Parathyroid adenoma (tissue), 2 donors: Measurements from ENCODE around the gene KCND3.

Experiments used
- H2AFZ ChIP-seq: fragments of 300-600 bp; sonication (generic); one replicate; pipeline ENCODE4 v1.7.0; 2017; ENCODE audit warnings: antibody characterized with exemption, mild to moderate bottlenecking
- H3K27ac ChIP-seq: fragments of 300-600 bp; sonication (generic); one replicate; pipeline ENCODE4 v1.7.0; 2017
- H3K27me3 ChIP-seq: fragments of 300-600 bp; sonication (generic); one replicate; pipeline ENCODE4 v1.7.0; 2017; ENCODE audit warnings: low read length; ENCODE audit not compliant: control insufficient read depth, insufficient read depth
- H3K36me3 ChIP-seq: fragments of 300-600 bp; sonication (generic); one replicate; pipeline ENCODE4 v1.7.0; 2017; ENCODE audit warnings: low read length; ENCODE audit not compliant: control insufficient read depth, insufficient read depth
- H3K4me1 ChIP-seq: fragments of 300-600 bp; sonication (generic); one replicate; pipeline ENCODE4 v1.7.0; 2017; ENCODE audit warnings: control low read depth
- H3K4me2 ChIP-seq: fragments of 300-600 bp; sonication (generic); one replicate; pipeline ENCODE4 v1.7.0; 2017; ENCODE audit warnings: low read length
- H3K4me3 ChIP-seq: fragments of 300-600 bp; sonication (generic); one replicate; pipeline ENCODE4 v1.7.0; 2017; ENCODE audit warnings: low read depth, low read length
- H3K79me2 ChIP-seq: fragments of 300-600 bp; sonication (generic); one replicate; pipeline ENCODE4 v1.7.0; 2017; ENCODE audit warnings: control low read depth
- H3K9ac ChIP-seq: fragments of 300-600 bp; sonication (generic); one replicate; pipeline ENCODE4 v1.7.0; 2017; ENCODE audit warnings: mild to moderate bottlenecking
- H3K9me3 ChIP-seq: fragments of 300-600 bp; sonication (generic); one replicate; pipeline ENCODE4 v1.7.0; 2017; ENCODE audit warnings: low read length; ENCODE audit not compliant: control insufficient read depth
- TF ChIP-seq, protein P1 (sequence below): fragments of 300-600 bp; sonication (generic); IDR thresholded peaks from one replicate; pipeline ENCODE4 v1.7.0; 2017; ENCODE audit warnings: antibody characterized with exemption, mild to moderate bottlenecking
- donor health status: primary hyperparathyroidism.

The KCND3 gene

DNA sequence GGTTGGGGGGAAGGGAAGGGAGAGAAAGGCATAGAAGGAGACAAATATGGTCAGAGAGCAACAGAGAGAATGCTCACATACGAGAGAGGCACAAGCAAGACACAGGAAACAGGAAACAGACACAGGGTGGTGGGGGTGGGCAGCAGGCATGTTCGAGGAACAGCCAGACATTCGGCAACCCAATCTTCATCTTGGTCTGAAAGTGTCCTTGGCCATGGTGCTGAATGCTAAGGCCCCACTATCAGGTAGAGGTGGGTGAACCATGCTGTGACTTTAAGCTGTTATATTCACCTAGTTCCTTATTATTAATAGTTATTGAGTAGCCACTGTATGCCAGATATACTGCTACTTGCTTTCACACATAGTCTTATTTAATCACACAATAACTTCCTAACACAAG, 124.6 kb downstream of the KCND3 start:
- no peaks in the 10 kb centered on the region for H3K79me2 ChIP-seq
- no peak overlapping the region for H3K27ac ChIP-seq
- H3K36me3 ChIP-seq, result no peaks in the 10 kb centered on the region
- H3K4me2 ChIP-seq, result no peak overlapping the region
- no peaks in the 10 kb centered on the region for H3K9me3 ChIP-seq
- H3K9ac ChIP-seq, result no peak overlapping the region
- no peak overlapping the region for H3K4me3 ChIP-seq
- H3K4me1 ChIP-seq, result no peaks in the 10 kb centered on the region
- no peak overlapping the region for H2AFZ ChIP-seq
- TF ChIP-seq, protein P1, sequence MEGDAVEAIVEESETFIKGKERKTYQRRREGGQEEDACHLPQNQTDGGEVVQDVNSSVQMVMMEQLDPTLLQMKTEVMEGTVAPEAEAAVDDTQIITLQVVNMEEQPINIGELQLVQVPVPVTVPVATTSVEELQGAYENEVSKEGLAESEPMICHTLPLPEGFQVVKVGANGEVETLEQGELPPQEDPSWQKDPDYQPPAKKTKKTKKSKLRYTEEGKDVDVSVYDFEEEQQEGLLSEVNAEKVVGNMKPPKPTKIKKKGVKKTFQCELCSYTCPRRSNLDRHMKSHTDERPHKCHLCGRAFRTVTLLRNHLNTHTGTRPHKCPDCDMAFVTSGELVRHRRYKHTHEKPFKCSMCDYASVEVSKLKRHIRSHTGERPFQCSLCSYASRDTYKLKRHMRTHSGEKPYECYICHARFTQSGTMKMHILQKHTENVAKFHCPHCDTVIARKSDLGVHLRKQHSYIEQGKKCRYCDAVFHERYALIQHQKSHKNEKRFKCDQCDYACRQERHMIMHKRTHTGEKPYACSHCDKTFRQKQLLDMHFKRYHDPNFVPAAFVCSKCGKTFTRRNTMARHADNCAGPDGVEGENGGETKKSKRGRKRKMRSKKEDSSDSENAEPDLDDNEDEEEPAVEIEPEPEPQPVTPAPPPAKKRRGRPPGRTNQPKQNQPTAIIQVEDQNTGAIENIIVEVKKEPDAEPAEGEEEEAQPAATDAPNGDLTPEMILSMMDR, result no peak
- no peaks in the 10 kb centered on the region for H3K27me3 ChIP-seq

DNA sequence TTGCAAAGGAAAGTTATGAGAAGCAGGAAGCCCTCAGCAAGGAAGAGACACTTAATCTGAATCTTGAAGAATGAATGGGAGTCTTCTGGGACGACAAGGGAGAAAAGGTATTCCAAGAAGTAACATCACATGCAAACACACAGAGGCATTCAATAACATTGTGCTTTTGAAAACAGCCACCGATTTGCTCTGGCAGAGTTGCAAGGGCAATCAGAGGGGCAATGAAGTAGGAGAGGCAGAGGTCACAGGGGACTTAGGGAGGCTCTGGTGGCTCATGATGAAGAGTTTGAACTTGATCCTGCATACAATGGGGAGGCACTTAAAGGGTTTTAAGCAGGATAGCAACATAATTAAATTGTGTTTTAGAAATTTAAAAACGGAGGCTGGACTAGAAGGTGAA, 126.1 kb downstream of the KCND3 start:
- no peak overlapping the region for H3K9ac ChIP-seq
- H3K4me2 ChIP-seq, result no peak overlapping the region
- no peaks in the 10 kb centered on the region for H3K27me3 ChIP-seq
- no peak overlapping the region for H3K27ac ChIP-seq
- H3K4me3 ChIP-seq, result no peak overlapping the region
- TF ChIP-seq, protein P1, result no peak
- no peak overlapping the region for H2AFZ ChIP-seq
- no peaks in the 10 kb centered on the region for H3K4me1 ChIP-seq
- no peaks in the 10 kb centered on the region for H3K9me3 ChIP-seq
- H3K36me3 ChIP-seq, result no peaks in the 10 kb centered on the region
- H3K79me2 ChIP-seq, result no peaks in the 10 kb centered on the region

DNA sequence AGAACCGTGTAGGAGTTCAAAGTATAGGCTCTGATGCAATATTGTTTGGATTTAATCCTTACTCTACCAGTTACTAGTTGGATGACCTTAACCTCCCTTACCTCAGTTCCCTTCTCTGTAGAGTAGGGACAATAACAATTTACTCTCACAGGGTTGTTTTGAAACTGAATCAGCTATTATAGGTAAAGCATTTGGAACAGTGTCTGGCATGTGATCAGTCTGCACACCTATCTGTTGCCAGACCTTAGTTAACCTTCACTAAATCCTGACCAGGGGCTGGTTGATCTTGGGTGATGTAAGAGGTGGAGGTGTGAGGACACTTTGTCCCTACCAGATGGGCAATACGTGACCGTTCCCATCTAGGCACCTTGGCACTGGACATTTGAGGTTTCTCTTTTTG, 126.9 kb downstream of the KCND3 start:
- no peak overlapping the region for H2AFZ ChIP-seq
- H3K4me2 ChIP-seq, result no peak overlapping the region
- TF ChIP-seq, protein P1, result no peak
- H3K36me3 ChIP-seq, result no peaks in the 10 kb centered on the region
- no peaks in the 10 kb centered on the region for H3K4me1 ChIP-seq
- H3K79me2 ChIP-seq, result no peaks in the 10 kb centered on the region
- no peak overlapping the region for H3K9ac ChIP-seq
- no peak overlapping the region for H3K27ac ChIP-seq
- H3K27me3 ChIP-seq, result no peaks in the 10 kb centered on the region
- no peak overlapping the region for H3K4me3 ChIP-seq
- H3K9me3 ChIP-seq, result no peaks in the 10 kb centered on the region

DNA sequence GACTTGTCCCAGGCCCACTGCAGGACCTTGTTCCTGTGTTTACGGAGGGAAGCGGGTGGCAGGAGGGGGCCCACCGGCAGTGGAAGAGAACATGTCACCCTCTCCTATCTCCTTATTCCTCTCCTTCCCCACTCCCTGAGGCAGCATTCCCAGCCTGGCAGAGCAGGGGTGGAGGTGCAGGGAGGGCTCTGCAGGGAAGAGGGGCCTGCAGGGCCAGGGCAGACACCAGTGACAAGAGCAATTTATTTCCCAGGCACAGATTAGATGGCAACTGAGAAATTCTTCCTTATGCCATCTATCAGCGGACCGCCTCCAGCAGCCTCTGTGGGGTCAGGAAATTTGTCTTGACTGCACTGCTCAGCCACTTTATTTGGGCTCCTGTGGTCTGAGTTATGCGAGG, 127.9 kb downstream of the KCND3 start:
- H3K4me1 ChIP-seq, result no peaks in the 10 kb centered on the region
- H3K9ac ChIP-seq, result no peak overlapping the region
- no peak overlapping the region for H3K4me2 ChIP-seq
- H2AFZ ChIP-seq, result no peak overlapping the region
- no peaks in the 10 kb centered on the region for H3K27me3 ChIP-seq
- H3K36me3 ChIP-seq, result no peaks in the 10 kb centered on the region
- H3K79me2 ChIP-seq, result no peaks in the 10 kb centered on the region
- H3K4me3 ChIP-seq, result no peak overlapping the region
- TF ChIP-seq, protein P1, result no peak
- no peaks in the 10 kb centered on the region for H3K9me3 ChIP-seq
- no peak overlapping the region for H3K27ac ChIP-seq

DNA sequence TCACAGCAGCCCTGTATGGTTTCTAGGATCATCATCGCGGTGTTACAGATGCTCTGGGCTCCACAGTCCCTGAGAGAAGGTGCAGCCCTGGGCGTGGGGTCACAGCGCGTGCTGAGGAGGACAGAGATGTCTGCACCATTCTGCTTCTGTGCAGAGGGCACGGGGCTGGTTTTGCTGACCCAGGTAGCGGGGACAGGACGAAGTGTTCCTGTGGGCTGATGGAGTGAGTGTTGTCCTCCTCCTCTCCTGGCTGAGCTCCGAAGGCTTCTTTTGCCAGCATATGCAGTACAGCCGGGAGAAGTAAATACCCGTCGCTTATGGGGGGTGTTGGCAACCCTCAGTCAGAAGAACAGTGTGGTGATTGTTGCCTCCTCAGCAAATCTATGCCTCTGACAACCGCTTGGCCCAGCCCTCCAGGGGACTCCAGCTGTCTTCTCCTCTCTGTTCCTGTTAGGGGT, 132.2 kb downstream of the KCND3 start:
- TF ChIP-seq, protein P1, result no peak
- Histone ChIP-seq H2AFZ (no peak overlapping the region), H3K4me1 (no peaks in the 10 kb centered on the region), H3K9ac (no peak overlapping the region), H3K4me2 (no peak overlapping the region), H3K9me3 (no peaks in the 10 kb centered on the region), H3K79me2 (no peaks in the 10 kb centered on the region), H3K27ac (no peak overlapping the region), H3K36me3 (no peaks in the 10 kb centered on the region), H3K4me3 (no peak overlapping the region), H3K27me3 (no peaks in the 10 kb centered on the region)
